GM18505 (cell line): Measurements from ENCODE around the gene SV2B.

ENCODE experiments used
- ATAC-seq: cut with Tn5 transposase; IDR thresholded peaks from one replicate; pipeline ENCODE4 v1.9.1; 2021; ENCODE audit not compliant: unreplicated experiment
- POLR2A ChIP-seq: IDR thresholded peaks from 4 replicates; pipeline ENCODE4 v1.6.1; 2011; ENCODE audit warnings: borderline replicate concordance; ENCODE audit not compliant: insufficient read depth, insufficient read length; ENCODE audit errors: extremely low read depth

Gene SV2B

DNA sequence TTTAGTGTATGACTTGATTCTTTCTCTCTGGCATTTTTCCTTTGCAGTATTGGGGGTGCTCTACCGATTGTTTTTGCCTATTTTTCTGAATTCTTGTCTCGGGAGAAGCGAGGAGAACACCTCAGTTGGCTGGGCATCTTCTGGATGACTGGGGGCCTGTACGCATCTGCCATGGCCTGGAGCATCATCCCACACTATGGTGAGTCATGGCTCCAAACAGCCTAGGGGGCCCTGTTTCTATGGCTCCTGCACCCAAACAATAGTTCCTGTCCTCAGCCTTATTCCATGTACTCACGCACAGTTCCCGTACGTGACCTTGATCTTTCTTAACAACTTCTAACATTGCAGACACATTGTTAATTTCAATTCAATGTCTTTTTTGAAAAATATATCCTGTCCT lies 152.3 kb downstream of the SV2B start:
- no peak for TF ChIP-seq POLR2A
- no peak for ATAC-seq

DNA sequence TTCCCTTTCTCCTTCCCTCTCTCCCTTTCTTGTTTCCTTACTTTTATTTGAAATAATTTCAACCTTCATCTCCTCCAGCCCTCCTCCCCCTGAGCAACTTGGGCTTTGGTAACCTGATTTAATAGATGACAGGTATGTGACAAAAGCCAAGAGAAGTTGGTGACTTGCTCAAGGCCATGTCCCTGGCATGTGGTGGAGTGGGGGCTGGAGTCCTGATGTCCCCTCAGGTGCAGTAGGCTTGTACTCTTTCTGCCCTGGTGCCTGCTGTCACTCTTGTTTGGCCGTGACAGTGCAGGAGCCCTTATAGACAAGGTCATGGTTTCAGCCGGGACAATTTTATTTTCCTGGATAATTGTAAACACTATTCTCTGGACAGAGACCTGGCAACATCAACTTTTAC lies 152.7 kb downstream of the SV2B start:
- no peak for ATAC-seq
- TF ChIP-seq POLR2A = no peak

DNA sequence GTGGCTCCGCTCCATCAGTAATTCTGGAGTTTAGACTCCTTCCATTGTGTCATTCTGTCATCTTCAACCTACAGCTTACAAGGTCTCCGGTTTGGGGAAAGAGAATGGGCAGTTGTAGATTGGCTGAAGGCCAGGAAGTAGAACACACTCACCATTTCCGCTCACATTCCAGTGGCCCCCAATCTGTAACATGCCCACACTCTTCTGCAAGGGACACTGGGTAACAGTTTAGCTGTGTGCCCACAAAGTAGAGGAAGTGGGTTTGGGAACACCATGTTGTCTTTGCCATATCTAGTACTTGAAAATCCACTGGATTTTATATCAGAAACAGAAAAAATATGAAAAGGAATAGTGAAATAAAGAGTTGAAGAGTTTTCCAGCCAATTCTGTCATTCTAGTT lies 153.5 kb downstream of the SV2B start:
- ATAC-seq = no peak
- no peak for TF ChIP-seq POLR2A

DNA sequence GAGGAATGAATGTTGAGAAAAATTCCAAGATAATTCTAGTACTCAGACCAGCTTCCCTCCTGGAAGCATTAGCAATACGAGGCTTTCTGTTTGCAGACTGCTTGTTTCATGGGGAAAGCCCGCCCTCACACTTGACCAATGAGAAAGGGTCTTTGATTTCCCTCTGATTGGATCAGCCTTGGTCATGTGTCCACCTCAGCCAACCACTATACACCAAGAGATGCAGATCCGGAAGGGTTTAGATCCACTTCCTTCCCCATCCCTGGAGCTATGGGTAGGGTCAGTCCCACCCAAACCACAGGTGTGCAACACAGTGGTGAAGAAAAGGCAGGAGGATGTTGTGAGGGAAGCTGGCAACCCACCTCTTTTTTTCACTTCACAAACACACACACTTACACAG lies 154.7 kb downstream of the SV2B start:
- no peak for TF ChIP-seq POLR2A
- ATAC-seq = no peak

DNA sequence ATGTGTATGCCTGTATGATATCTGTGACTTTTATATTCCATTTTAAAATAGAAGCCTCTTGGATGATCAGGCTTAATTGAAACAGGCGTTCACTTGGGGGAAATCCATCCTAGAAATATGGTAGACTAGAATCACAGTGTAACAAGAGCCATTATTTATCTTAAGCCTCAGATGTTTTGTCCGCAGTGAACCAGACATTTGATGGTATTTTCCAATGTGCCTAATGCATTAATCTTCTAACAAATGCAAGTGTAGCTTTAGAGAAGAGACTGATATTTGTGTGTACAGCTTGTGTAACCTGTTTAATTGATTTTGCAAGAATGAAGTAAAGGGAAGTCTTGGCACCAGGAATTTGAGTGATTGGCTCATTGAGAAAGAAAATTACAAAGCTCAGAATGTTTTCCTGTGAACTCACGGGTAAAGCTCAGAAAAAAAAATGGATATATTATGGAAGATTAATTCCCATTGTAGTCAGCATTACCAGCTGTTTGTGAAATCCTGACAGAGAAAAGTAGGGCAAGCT lies 155.7 kb downstream of the SV2B start:
- no peak for ATAC-seq
- no peak for TF ChIP-seq POLR2A

DNA sequence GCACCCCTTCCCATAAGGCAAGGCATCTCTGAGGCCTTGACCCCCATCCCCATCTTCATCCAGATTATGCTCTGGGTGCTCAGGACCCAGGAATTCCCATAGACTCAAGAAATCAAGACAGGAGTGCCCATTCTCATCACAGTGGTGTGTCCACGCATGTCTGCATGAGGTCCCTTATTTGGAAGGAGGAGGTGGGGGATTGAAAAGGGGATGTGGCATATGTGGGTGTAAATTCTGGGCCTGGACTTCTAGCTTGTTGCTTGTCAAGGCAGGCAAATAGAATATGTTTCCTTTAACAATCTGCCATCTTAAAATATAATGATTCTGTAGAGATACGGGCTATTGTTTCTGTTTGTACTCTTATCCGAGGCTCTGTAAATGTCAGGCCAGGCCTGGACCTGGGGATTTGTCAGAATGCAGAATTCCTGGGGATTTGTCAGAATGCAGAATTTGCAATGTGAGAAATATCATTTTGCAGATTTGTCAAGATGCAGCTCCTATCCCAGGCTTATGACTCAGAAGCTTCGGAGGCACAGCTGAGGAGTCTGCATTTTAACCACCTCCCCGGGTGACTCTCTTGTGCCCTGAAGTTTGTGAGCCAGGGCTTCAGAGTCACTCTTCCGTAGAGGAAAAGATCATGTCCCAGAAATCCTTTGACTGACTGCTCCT lies 157.8 kb downstream of the SV2B start:
- TF ChIP-seq POLR2A = no peak
- no peak for ATAC-seq

DNA sequence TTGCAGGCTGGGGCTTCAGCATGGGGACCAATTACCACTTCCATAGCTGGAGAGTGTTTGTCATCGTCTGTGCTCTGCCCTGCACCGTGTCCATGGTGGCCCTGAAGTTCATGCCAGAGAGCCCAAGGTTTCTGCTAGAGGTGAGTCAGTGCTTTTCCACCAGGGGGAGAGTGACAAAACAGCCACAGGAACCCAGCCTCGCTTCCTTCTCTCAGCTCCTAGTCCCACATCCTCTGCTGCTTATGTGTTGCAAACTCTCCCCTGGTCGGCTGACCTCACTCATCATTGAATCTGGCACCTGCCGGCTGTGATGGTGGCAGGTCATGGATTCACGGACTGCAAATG lies 158.3 kb downstream of the SV2B start:
- no peak for TF ChIP-seq POLR2A
- ATAC-seq = no peak

DNA sequence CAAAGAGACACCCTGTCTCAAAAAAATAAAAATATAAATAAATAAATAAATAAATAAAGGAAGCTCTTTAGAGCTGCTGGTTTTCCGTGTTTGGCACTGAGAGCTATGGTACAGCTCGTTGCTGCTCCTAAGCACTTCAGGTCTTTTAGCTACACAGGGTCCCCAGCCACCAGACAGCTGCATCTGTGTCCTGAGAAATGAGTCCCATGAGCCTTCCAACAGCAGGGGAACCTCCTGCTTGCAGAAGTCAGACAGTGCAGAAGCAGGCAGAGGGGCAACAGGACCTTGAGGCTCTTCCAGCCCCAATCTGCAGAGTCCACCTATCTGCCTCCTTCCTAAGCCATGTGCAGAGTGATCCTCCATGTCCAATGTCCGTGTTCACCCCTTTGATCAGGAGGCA lies 159.0 kb downstream of the SV2B start:
- ATAC-seq = no peak
- no peak for TF ChIP-seq POLR2A

DNA sequence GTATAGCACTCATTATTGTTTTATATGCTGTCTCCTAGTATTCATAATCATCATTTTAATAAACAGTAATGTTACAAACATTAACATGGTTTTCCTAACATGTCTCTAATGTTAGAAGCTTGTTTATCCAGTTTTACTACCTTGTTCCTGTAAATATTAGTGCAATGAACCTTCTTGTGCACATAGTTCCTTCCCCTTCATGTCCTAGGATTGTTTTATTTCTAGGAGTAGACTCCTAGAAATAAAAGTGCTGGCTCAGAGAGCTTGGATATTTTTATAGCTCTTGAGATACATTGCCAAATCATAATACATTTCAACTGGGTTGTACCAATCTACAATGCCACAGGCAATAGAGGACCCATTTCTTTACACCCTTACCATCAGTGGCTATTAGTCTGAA lies 161.3 kb downstream of the SV2B start:
- ATAC-seq = no peak
- TF ChIP-seq POLR2A = no peak

DNA sequence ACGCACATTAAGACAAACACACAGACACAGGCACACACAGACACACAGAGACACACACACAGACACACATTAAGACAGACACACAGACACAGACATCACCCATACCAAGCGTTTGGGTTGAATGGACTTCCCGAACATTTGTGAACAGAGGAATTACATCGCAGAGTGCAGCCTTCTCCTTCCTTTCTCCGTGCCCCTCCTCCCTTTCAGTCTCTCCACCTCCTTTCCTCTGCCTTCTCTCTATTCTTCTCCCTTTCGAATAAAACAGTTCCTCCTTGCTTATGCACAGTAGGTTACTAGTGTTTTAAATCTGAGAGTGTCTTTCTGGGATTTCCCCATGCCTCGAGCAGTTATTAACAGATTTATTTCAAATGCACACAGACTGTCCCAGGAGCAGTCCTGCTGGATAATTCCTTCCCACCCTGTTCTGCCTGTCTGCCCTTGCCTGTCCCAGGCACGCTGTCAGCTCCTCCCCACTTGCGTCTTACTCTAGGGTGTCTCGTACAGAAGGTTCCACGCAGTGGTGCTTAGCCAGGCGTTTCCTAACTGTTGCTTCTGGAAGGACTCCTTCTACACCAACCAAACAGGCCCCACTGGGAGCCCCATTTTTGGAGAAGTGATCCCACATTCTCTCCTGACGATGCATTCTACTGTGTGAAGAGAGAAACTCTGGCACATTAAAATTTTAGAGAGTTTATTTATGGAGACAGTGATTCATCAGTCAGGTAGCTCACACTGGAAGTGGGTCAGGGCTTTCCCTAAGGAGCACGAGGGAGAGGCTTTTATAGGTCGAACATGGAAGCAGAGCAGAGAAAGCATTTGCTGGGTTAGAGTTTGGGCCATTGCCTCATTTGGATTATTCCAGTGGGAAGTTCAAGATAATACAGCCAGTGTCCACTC lies 163.8 kb downstream of the SV2B start:
- ATAC-seq = no peak
- no peak for TF ChIP-seq POLR2A

DNA sequence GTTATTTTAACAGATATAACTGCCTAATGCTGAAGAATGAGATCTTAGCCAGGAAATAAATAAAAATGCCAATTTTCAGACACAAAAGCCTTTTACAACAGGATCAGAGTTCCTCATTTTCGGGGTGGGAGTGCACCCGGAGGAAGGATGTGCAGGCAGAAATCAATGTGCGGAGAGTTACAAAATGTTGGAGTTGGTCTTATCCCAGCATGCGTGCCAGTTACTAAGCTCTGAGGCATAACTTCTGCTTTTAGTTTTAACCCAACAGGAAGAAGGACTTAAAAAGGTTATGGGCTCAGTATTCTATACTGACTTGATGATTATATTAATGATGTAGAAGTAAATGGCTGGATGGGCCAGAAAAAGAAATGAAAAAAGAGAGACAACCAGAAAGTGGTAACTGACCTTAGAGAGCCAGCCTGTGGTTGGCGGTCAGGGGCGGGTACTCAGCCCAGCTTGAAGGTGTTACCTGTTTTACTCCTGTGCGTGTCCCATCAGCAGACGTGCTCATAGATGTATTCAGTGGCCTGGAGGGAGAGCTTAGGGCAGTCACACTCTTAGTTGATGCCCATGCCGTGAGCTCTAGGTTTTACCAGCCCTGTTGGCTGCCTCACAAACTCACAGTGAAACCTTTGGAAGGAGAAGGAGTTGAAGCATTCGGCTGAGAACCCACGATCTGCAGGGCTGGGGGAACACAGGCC lies 164.7 kb downstream of the SV2B start:
- no peak for ATAC-seq
- no peak for TF ChIP-seq POLR2A

DNA sequence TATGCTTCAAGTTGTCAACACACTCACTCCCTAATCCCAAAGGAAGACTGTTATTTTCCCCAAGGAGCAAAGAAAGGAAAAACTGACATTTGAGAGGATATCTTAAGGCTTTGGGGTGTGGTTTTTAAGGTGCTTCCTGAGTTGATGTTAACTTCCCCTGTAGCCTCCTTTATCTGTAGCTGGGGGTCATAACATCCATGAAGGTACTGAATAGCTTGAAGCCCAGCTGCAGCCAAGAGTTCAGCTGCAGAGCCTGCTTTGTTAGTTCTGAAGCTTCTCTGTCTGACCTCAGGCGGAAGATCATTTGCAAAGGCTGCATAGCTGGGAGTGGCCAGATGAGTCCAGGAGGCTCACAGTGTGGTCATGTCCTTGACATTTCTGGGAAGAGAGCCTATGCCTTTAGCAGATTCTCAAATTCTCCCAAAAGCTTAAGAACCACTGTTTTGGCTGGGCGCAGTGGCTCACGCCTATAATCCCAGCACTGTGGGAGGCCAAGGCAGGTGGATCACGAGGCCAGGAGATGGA lies 165.4 kb downstream of the SV2B start:
- TF ChIP-seq POLR2A = no peak
- no peak for ATAC-seq

DNA sequence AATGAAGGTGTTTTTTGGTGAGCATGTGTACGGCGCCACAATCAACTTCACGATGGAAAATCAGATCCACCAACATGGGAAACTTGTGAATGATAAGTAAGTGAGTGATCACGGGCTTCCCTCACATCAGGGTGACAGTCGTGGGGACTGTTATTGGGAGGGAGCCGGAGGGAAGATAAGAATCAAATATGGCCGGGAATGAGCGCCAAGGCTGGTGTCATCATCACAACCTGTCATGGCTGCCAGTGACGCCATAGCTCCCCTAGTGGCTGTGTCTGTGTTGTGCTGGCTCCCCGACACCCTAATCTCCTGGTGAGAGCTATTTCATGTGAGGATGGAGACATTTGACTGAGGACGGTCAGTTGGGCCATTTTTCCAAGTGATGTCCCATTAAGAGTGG lies 168.5 kb downstream of the SV2B start:
- no peak for TF ChIP-seq POLR2A
- ATAC-seq = no peak
